ENCODE data around the gene FIGN. TPM values are rescaled to one million over a fixed set of nuclear protein-coding genes. Genes with fewer than 3 reads are reported as not detected.

FIGN gene
- total and polyA plus RNA-seq, 11 donors, result 3.0 to 16.5 (median 12.1) TPM

DNA sequence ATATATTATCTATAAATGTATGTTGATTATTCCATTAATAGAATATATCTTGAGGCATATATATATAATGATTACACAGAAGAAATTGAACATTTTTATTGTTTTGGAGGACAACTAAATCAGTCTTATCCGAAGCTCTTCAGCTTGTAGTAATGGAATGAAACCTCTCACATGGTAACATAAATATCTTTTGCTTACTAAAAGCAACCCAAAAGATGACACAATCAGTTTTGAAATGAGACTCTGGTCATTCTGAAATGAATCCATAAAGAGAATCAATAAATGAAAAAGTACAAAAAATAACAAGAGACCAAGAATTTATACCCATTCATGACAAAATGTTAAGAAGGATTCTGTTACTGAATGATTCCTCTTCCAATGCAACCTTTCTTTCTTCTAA is 110.2 kb downstream of the FIGN start:
- Histone ChIP-seq H3K36me3 (no peaks in the 10 kb centered on the region), H3K4me1 (peaks cover 0 to 12% (median 0%) of the 10 kb centered on the region in 12 donors), H3K9me3 (no peaks in the 10 kb centered on the region), H3K27me3 (no peaks in the 10 kb centered on the region), H3K4me3 (no peak overlapping the region), H3K27ac (peak overlapping the region in 1 of 12 donors; percentile 48)
- TF ChIP-seq, protein P1, sequence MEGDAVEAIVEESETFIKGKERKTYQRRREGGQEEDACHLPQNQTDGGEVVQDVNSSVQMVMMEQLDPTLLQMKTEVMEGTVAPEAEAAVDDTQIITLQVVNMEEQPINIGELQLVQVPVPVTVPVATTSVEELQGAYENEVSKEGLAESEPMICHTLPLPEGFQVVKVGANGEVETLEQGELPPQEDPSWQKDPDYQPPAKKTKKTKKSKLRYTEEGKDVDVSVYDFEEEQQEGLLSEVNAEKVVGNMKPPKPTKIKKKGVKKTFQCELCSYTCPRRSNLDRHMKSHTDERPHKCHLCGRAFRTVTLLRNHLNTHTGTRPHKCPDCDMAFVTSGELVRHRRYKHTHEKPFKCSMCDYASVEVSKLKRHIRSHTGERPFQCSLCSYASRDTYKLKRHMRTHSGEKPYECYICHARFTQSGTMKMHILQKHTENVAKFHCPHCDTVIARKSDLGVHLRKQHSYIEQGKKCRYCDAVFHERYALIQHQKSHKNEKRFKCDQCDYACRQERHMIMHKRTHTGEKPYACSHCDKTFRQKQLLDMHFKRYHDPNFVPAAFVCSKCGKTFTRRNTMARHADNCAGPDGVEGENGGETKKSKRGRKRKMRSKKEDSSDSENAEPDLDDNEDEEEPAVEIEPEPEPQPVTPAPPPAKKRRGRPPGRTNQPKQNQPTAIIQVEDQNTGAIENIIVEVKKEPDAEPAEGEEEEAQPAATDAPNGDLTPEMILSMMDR (IDR thresholded peaks at IDR 0.05), result no peak
- TF ChIP-seq POLR2A (IDR thresholded peaks at IDR 0.05), result no peak
- intact Hi-C loops (cut with DNase I), result loop anchor here in 1 of 10 donors (10.0 kb wide), 1 partner anchor 109 kb away; the partner anchor contains the start of gene FIGN
- DNase-seq (no peak), ATAC-seq (no peak)
- WGBS, 4 donors, result 62 to 69% (median 67%) methylated on average over 1 of the region's 1 CpG

DNA sequence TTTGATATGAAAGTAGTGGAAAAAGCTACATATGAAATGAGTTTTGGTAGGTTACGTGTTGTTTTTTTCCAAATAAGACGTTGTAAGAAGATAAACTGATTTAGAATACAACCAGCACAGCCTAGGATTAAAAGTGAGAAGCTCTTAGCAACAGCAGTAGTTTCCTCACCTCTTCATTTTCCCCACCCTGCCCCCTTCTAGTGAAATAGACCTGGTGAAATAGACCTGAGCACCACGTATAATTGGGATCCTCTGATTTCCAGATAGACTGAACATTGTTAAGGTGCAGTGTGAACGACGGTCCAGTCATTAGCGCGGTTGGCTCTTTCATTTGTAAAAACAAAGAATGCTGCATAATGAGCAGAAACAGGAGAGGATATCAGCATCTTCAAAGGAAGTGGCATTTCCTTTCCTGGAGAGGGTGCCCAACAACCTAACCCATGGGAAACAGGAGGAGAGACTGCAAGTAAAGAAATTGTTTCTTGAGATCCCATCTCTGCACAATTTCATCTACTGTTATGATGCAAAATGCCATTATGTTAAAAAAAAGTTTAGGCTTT is 114.3 kb downstream of the FIGN start:
- no peak overlapping the region for H3K4me3 ChIP-seq
- H3K9me3 ChIP-seq, result no peaks in the 10 kb centered on the region
- H3K36me3 ChIP-seq, result no peaks in the 10 kb centered on the region
- TF ChIP-seq, protein P1 (IDR thresholded peaks at IDR 0.05), result no peak
- TF ChIP-seq POLR2A (IDR thresholded peaks at IDR 0.05), result no peak
- no peak overlapping the region for H3K27ac ChIP-seq
- 59 to 66% (median 63%) methylated on average over 7 of the region's 7 CpGs for WGBS, 4 donors
- intact Hi-C loops (cut with DNase I), result loop anchor here in 1 of 10 donors (10.0 kb wide), 1 partner anchor 113 kb away; the partner anchor contains the start of gene FIGN
- H3K4me1 ChIP-seq, result peaks cover 0 to 12% (median 0%) of the 10 kb centered on the region in 12 donors
- DNase-seq, result no peak
- ATAC-seq, result no peak
- H3K27me3 ChIP-seq, result no peaks in the 10 kb centered on the region

DNA sequence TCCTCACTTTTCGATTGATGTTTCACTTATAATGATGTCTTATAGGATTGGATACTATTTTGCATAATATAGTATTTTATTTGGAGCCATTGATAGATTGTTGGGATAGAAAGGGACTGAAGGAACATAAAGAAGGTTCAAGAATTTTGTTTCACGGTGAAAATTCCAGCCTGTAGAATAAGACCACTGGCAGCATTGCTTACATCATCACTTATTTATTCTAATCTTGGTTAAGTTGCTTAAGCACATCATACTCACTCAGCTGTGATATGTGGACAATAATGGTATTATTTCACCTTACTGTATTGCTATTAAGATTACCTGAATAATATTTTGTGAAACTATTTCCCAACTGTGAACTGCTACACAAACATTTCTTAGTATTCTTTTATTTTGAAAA is 118.3 kb downstream of the FIGN start:
- DNase-seq (no peak), ATAC-seq (no peak)
- WGBS, 4 donors, result 77 to 89% (median 83%) methylated on average over 2 of the region's 2 CpGs
- Histone ChIP-seq H3K9me3 (no peaks in the 10 kb centered on the region), H3K4me3 (no peak overlapping the region), H3K4me1 (peaks cover 0 to 15% (median 0%) of the 10 kb centered on the region in 12 donors), H3K36me3 (no peaks in the 10 kb centered on the region), H3K27ac (no peak overlapping the region), H3K27me3 (no peaks in the 10 kb centered on the region)
- intact Hi-C loops (cut with DNase I), result no loop called here
- TF ChIP-seq POLR2A (IDR thresholded peaks at IDR 0.05), result no peak
- TF ChIP-seq, protein P1 (IDR thresholded peaks at IDR 0.05), result no peak

DNA sequence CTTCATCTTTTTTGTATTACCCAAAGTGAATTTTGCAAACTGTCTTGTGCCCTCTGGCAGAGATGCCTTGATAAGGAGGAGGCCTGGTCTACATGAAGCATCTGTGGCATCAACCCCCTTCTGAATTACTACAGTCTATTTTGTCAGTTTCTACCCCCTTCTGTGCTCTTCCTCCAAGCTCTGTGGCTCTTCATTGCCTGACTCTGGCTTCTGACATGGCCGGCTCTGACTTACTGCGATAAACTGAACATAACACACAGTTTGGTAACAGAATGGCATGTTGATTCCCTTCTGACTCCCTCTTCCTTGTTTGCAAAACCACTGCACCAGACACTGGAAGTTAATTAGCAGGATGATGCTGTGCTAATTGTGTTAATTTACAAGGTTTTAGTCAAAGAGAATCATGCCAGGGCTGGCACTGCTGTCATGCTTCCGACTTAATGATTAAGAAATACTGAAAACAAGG is 122.5 kb downstream of the FIGN start:
- ATAC-seq (no peak), DNase-seq (no peak)
- Histone ChIP-seq H3K27me3 (no peaks in the 10 kb centered on the region), H3K9me3 (no peaks in the 10 kb centered on the region), H3K36me3 (peaks cover 0 to 19% (median 11%) of the 10 kb centered on the region in 9 donors), H3K4me1 (peaks cover 0 to 24% (median 0%) of the 10 kb centered on the region in 12 donors), H3K27ac (no peak overlapping the region), H3K4me3 (no peak overlapping the region)
- intact Hi-C loops (cut with DNase I), result no loop called here
- TF ChIP-seq POLR2A (IDR thresholded peaks at IDR 0.05), result no peak
- TF ChIP-seq, protein P1 (IDR thresholded peaks at IDR 0.05), result no peak
- WGBS, 4 donors, result 70 to 82% (median 76%) methylated on average over 3 of the region's 3 CpGs

Data from heart left ventricle (tissue), 16 donors.